Peyer's patch (tissue), 4 donors: ENCODE data around the gene CRELD2.
"Not testable (repeated sequence)": the region's sequence is repeated elsewhere in the genome, so short reads cannot be mapped to it uniquely, and the experiment has no call there.

Source experiments
- POLR2A ChIP-seq, 2 donors: fragments of 450-650 bp; IDR thresholded peaks; one replicate each; pipeline ENCODE4 v1.5.1; 2017; ENCODE audit warnings: antibody characterized with exemption in 2 of 2, mild to moderate bottlenecking in 2 of 2, moderate library complexity in 2 of 2
- TF ChIP-seq, protein P1 (sequence below), 6 experiments: fragments of 450-650 bp in 4 of 6; fragments of 200-600 bp in 2 of 6; sonication (generic) in 1 of 6; IDR thresholded peaks; one replicate each; pipeline ENCODE4 v1.5.1; 2017 to 2019; ENCODE audit warnings: antibody characterized with exemption in 6 of 6, mild to moderate bottlenecking in 3 of 6, moderate library complexity in 1 of 6

- TF ChIP-seq, protein P1, sequence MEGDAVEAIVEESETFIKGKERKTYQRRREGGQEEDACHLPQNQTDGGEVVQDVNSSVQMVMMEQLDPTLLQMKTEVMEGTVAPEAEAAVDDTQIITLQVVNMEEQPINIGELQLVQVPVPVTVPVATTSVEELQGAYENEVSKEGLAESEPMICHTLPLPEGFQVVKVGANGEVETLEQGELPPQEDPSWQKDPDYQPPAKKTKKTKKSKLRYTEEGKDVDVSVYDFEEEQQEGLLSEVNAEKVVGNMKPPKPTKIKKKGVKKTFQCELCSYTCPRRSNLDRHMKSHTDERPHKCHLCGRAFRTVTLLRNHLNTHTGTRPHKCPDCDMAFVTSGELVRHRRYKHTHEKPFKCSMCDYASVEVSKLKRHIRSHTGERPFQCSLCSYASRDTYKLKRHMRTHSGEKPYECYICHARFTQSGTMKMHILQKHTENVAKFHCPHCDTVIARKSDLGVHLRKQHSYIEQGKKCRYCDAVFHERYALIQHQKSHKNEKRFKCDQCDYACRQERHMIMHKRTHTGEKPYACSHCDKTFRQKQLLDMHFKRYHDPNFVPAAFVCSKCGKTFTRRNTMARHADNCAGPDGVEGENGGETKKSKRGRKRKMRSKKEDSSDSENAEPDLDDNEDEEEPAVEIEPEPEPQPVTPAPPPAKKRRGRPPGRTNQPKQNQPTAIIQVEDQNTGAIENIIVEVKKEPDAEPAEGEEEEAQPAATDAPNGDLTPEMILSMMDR (IDR thresholded peaks at IDR 0.05): not testable (repeated sequence)
- not testable (repeated sequence) for TF ChIP-seq POLR2A (IDR thresholded peaks at IDR 0.05)
Observed at GRCh38 chr22:49945042-49945794, 26.8 kb downstream of the CRELD2 start.
